ENCODE data around the gene CCDC106. TPM values are rescaled to one million over a fixed set of nuclear protein-coding genes. Genes with fewer than 3 reads are reported as not detected.

Gene CCDC106
- total RNA-seq, 2 experiments from 2014 or later = 29.0 to 30.1 TPM

DNA sequence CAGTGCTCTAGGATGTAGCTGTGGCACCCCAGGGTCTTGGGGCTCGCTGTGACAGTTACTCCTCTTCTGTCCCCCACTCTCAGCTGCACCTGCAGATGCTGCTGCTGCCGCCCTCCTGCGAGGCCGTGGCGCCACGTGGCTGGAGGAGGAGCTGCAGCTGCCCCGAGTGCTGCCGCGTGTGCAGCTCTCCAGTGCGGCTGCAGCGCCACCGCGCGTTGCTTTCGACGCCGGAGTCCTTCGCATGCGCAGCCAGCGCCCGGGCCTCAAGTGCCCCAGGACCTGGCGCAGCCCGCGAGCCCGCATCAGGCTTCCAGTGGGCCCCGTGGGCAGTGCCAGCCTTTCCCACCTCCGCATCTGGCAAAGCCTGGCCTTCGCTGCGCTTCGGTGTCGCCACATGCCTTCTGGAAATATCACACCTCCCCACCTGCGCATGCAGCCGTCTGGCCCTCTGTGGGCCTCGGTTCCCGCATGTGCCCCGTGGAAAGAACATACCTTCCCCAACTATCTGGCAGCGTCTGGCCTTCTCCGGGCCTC, 7.9 kb upstream of the CCDC106 start:
- H3K4me2 ChIP-seq (ENCODE audit: low read length) = peak overlapping the region; percentile 89
- peak overlapping the region; percentile 86 for H3K27ac ChIP-seq (ENCODE audit: low read depth, low read length, poor library complexity, severe bottlenecking)
- no peak overlapping the region for H2AFZ ChIP-seq (ENCODE audit: low read length)
- CTCF ChIA-PET (ENCODE audit: unreplicated experiment) = no interaction called here
- H3K4me3 ChIP-seq (ENCODE audit: low read depth, low read length, poor library complexity, severe bottlenecking) = peak overlapping the region; percentile 98
- TF ChIP-seq, protein P1, sequence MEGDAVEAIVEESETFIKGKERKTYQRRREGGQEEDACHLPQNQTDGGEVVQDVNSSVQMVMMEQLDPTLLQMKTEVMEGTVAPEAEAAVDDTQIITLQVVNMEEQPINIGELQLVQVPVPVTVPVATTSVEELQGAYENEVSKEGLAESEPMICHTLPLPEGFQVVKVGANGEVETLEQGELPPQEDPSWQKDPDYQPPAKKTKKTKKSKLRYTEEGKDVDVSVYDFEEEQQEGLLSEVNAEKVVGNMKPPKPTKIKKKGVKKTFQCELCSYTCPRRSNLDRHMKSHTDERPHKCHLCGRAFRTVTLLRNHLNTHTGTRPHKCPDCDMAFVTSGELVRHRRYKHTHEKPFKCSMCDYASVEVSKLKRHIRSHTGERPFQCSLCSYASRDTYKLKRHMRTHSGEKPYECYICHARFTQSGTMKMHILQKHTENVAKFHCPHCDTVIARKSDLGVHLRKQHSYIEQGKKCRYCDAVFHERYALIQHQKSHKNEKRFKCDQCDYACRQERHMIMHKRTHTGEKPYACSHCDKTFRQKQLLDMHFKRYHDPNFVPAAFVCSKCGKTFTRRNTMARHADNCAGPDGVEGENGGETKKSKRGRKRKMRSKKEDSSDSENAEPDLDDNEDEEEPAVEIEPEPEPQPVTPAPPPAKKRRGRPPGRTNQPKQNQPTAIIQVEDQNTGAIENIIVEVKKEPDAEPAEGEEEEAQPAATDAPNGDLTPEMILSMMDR (conservative IDR thresholded peaks at IDR 0.05; ENCODE audit: low read length) = peak; percentile 10; the same call in 1 of the 2 replicates
- TF ChIP-seq EZH2phosphoT487 (IDR thresholded peaks at IDR 0.05; ENCODE audit: borderline replicate concordance, low read depth, low read length) = no peak
- intact Hi-C loops (cut with micrococcal nuclease; ENCODE audit: unreplicated experiment) = loop anchor here (5.0 kb wide), 1 partner anchor 502 kb away; the partner anchor contains the start of gene ZNF444
- peak; percentile 41 for DNase-seq (ENCODE audit: low spot score)
- H3K9me3 ChIP-seq (ENCODE audit: low read length) = no peaks in the 10 kb centered on the region
- peaks cover 21% of the 10 kb centered on the region for H3K36me3 ChIP-seq (ENCODE audit: insufficient read depth, low read length)
- peaks cover 58% of the 10 kb centered on the region for H3K4me1 ChIP-seq (ENCODE audit: insufficient read depth, low read length, poor library complexity, severe bottlenecking)
- no peaks in the 10 kb centered on the region for H4K20me1 ChIP-seq (ENCODE audit: insufficient read depth, low read length)
- H3K79me2 ChIP-seq (ENCODE audit: insufficient read depth, low read depth, low read length) = peaks cover 54% of the 10 kb centered on the region
- no TSS peak for BruUV-seq (replicated peaks)
- POLR2A ChIA-PET = no interaction called here
- no peaks in the 10 kb centered on the region for H3K9me2 ChIP-seq (ENCODE audit: insufficient read depth, low read length)

DNA sequence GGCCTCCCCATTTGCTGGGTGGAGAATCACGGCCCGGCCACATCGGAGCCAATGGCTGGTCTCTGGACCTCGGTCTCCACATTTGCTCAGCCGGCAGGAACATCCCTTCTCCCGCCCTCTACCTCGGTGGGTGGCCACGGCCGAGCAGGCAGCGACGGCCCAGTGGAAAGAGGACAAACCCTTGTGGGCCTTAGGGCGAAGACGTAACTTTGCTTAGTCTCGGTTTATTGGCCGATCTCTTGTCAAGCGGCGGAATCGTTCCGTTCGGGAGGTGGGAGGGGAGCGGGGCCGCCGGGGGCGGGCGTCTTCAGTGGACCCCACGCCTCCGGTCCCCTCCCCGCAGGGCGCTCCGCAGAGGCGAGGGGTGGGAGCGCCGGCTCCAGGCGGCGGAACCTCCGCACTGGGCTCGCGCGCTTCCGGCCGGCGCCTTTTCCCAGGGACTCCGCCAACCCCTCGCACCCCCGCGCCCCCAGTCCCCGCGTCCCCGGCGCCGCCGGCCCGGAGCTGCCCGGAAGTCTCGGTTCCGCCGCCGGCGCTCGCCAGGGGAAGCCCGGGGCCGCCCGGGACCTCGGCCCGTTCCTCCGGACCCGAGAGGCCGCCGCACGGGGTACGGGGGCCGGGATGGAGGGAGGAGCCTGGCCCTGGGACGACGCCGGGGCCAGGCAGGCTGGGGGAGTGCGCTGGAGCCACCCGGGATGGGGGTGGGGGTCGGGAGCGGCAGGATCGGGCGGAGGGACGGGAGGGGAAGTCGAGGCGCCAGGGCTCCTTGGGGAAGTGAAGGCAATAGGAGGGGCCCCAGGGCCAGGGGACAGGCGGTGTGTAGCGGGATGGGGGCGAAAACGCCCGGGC, 7.2 kb upstream of the CCDC106 start, which contains the start of gene ZNF580:
ZNF580 (plus strand) TSS at position 426 of the 849 bp plus-strand sequence. CDS start 1,507 bp downstream, outside the sequence.
- no peaks in the 10 kb centered on the region for H4K20me1 ChIP-seq (ENCODE audit: insufficient read depth, low read length)

More for the DNA sequence above, 7.2 kb upstream of the CCDC106 start, which contains the start of gene ZNF580:
- Histone ChIP-seq H3K36me3 (ENCODE audit: insufficient read depth, low read length) (peaks cover 28% of the 10 kb centered on the region), H2AFZ (ENCODE audit: low read length) (no peak within 1 kb of the TSS), H3K9me3 (ENCODE audit: low read length) (no peaks in the 10 kb centered on the region), H3K9me2 (ENCODE audit: insufficient read depth, low read length) (no peaks in the 10 kb centered on the region), H3K79me2 (ENCODE audit: insufficient read depth, low read depth, low read length) (peaks cover 54% of the 10 kb centered on the region), H3K27ac (ENCODE audit: low read depth, low read length, poor library complexity, severe bottlenecking) (peak within 1 kb of the TSS; percentile 86), H3K4me1 (ENCODE audit: insufficient read depth, low read length, poor library complexity, severe bottlenecking) (peaks cover 60% of the 10 kb centered on the region), H3K4me2 (ENCODE audit: low read length) (peak within 1 kb of the TSS; percentile 89), H3K4me3 (ENCODE audit: low read depth, low read length, poor library complexity, severe bottlenecking) (peak within 1 kb of the TSS; percentile 98)
- ChIA-PET POLR2A (no interaction called here), CTCF (ENCODE audit: unreplicated experiment) (interaction anchor here (0.6 kb wide), 1 partner anchor 12 kb away, joined by 4 read pairs; no protein-coding TSS in a partner anchor)
- TF ChIP-seq, protein P1 (conservative IDR thresholded peaks at IDR 0.05; ENCODE audit: low read length) = no peak
- TF ChIP-seq EZH2phosphoT487 (IDR thresholded peaks at IDR 0.05; ENCODE audit: borderline replicate concordance, low read depth, low read length) = no peak
- intact Hi-C loops (cut with micrococcal nuclease; ENCODE audit: unreplicated experiment) = loop anchor here (5.0 kb wide), 1 partner anchor 502 kb away; the partner anchor contains the start of gene ZNF444
- DNase-seq (ENCODE audit: low spot score) = peak; percentile 75
- BruUV-seq (replicated peaks) = no TSS peak

Measured in OCI-LY7 (cell line).